HepG2 (cell line): Measurements from ENCODE around the gene VPS11. TPM values are rescaled to one million over a fixed set of nuclear protein-coding genes. Genes with fewer than 3 reads are reported as not detected.

ENCODE experiments used
- ARID5B ChIP-seq: IDR thresholded peaks from 2 replicates; pipeline ENCODE4 v1.4.0; 2020; ENCODE audit warnings: mild to moderate bottlenecking, missing genetic modification reagents
- ASH2L ChIP-seq: fragments of 300-600, 200-600 bp; sonication (generic); IDR thresholded peaks from 2 replicates; pipeline ENCODE4 v1.7.0; 2017; ENCODE audit warnings: low read depth, mild to moderate bottlenecking, moderate library complexity, mixed read lengths, low read length; ENCODE audit not compliant: insufficient read length
- ATF7-NPFF ChIP-seq: sonication (generic); formaldehyde crosslinking; IDR thresholded peaks from 2 replicates; pipeline ENCODE4 v1.8.1; 2023; ENCODE audit warnings: mild to moderate bottlenecking, low read depth, missing genetic modification reagents, moderate library complexity
- BHLHE40 ChIP-seq: IDR thresholded peaks from 2 replicates; pipeline ENCODE4 v1.6.1; 2011; ENCODE audit warnings: low read length, improper control_type of control experiment
- BRD4 ChIP-seq: sonication (generic); formaldehyde crosslinking; IDR thresholded peaks from 2 replicates; pipeline ENCODE4 v1.4.0; 2020; ENCODE audit warnings: missing genetic modification reagents
- CCAR2 ChIP-seq: fragments of 200-400 bp; formaldehyde crosslinking; optimal IDR thresholded peaks from 2 replicates; pipeline ENCODE3; 2018; ENCODE audit warnings: low read depth, mild to moderate bottlenecking, low read length, moderate library complexity
- DR1 ChIP-seq: sonication (generic); formaldehyde crosslinking; IDR thresholded peaks from 2 replicates; pipeline ENCODE4 v1.8.0; 2021; ENCODE audit warnings: mild to moderate bottlenecking, missing genetic modification reagents, inconsistent platforms
- GATA4 ChIP-seq: sonication (generic); IDR thresholded peaks from 2 replicates; pipeline ENCODE4 v1.6.1; 2016; ENCODE audit warnings: antibody characterized with exemption, low read depth, borderline replicate concordance
- MIER2 ChIP-seq: IDR thresholded peaks from 2 replicates; pipeline ENCODE4 v1.6.1; 2016; ENCODE audit warnings: missing biosample characterization, missing genetic modification reagents
- RXRB ChIP-seq: IDR thresholded peaks from 2 replicates; pipeline ENCODE4 v1.6.1; 2016; ENCODE audit warnings: borderline replicate concordance, missing genetic modification reagents, missing compliant biosample characterization
- SKIL ChIP-seq: sonication (generic); formaldehyde crosslinking; IDR thresholded peaks from 2 replicates; pipeline ENCODE4 v1.8.0; 2022; ENCODE audit warnings: missing genetic modification reagents, mild to moderate bottlenecking, moderate library complexity, borderline replicate concordance
- SOX6 ChIP-seq, 2 experiments: fragments of 450-650 bp in 1 of 2; sonication (generic) in 1 of 2; formaldehyde crosslinking in 1 of 2; IDR thresholded peaks; 2 replicates each; pipeline versions ENCODE4 v1.4.0 to v1.6.1; 2017 to 2020; ENCODE audit warnings: antibody characterized with exemption in 1 of 2, mild to moderate bottlenecking in 1 of 2, missing genetic modification reagents in 1 of 2
- TCF12 ChIP-seq, 2 experiments: fragments of 450-650 bp in 1 of 2; sonication (generic) in 1 of 2; formaldehyde crosslinking in 1 of 2; IDR thresholded peaks; 2 replicates each; pipeline versions ENCODE4 v1.6.1 to v1.8.0; 2017 to 2022; ENCODE audit warnings: antibody characterized with exemption in 1 of 2, mild to moderate bottlenecking in 1 of 2, missing genetic modification reagents in 1 of 2, moderate library complexity in 1 of 2
- TEAD2 ChIP-seq: sonication (generic); formaldehyde crosslinking; IDR thresholded peaks from 2 replicates; pipeline ENCODE4 v1.9.0; 2021; ENCODE audit warnings: missing genetic modification reagents
- U2AF1 ChIP-seq: fragments of 200-400 bp; formaldehyde crosslinking; optimal IDR thresholded peaks from 2 replicates; pipeline ENCODE3; 2017; ENCODE audit warnings: mild to moderate bottlenecking, low read depth, low read length
- ZNF326 ChIP-seq: sonication (generic); formaldehyde crosslinking; IDR thresholded peaks from 2 replicates; pipeline ENCODE4 v1.4.0; 2020; ENCODE audit warnings: missing genetic modification reagents, borderline replicate concordance
- ZNF556 ChIP-seq: sonication (generic); formaldehyde crosslinking; IDR thresholded peaks from 2 replicates; pipeline ENCODE4 v1.4.0; 2020; ENCODE audit warnings: mild to moderate bottlenecking, missing genetic modification reagents, borderline replicate concordance
- ZNF580 ChIP-seq: IDR thresholded peaks from 2 replicates; pipeline ENCODE4 v1.6.1; 2016; ENCODE audit warnings: low read depth, borderline replicate concordance
- ZXDC ChIP-seq: sonication (generic); formaldehyde crosslinking; IDR thresholded peaks from 2 replicates; pipeline ENCODE4 v1.5.0; 2020; ENCODE audit warnings: mild to moderate bottlenecking, missing genetic modification reagents
- polyA plus RNA-seq, 8 experiments: library from polyadenylated mRNA; depleted of rRNA in 3 of 8; stranded (reverse) in 7 of 8; unstranded in 1 of 8; fragments of >200 nt; fragmentation: Illumina TruSeq in 4 of 8; extraction: Trizol in 4 of 8; gene quantifications; 2 replicates each; pipeline versions ENCODE4 v1.2.1 to v1.2.3, GENCODE V29; 2011 to 2016; ENCODE audit warnings: low read depth in 4 of 8, missing spikeins in 1 of 8, mixed read lengths in 1 of 8; ENCODE audit not compliant: insufficient read depth in 1 of 8
- total RNA-seq, 5 experiments: library from RNA; depleted of rRNA; stranded (reverse); fragments of >200 nt; fragmentation: Illumina TruSeq; extraction: Trizol; gene quantifications; 2 replicates each; pipeline ENCODE4 v1.2.3, GENCODE V29; 2016; ENCODE audit warnings: low read depth in 1 of 5

VPS11 gene
- total and polyA plus RNA-seq, 2 of the 13 experiments (the other 11 are each of a cell fraction or from before 2014, with no cell fraction given), result 13.7 to 21.6 TPM

GRCh38 chr11:119029340-119030028, 38.1 kb upstream of the VPS11 start (continued):
- TF ChIP-seq ARID5B (CRISPR knock-in tag) (no peak; the same call in 1 of the 2 replicates), ASH2L (no peak), ZNF326 (CRISPR knock-in tag) (no peak), DR1 (CRISPR knock-in tag) (peak; percentile 93), MIER2 (CRISPR knock-in tag) (no peak), GATA4 (no peak), SKIL (CRISPR knock-in tag) (no peak), ZNF580 (CRISPR knock-in tag) (peak; percentile 45; the same call in 1 of the 2 replicates), U2AF1 (no peak), SOX6 (IDR thresholded peaks at IDR 0.05) (no peak), SOX6 (CRISPR knock-in tag; IDR thresholded peaks at IDR 0.05) (peak; percentile 37; the same call in 1 of the 2 replicates), ZXDC (CRISPR knock-in tag) (no peak), CCAR2 (no peak), ZNF556 (CRISPR knock-in tag) (no peak; the same call in 1 of the 2 replicates), ATF7-NPFF (CRISPR knock-in tag) (no peak), RXRB (CRISPR knock-in tag) (no peak; the same call in 1 of the 2 replicates), TEAD2 (no peak), BRD4 (CRISPR knock-in tag) (no peak), BHLHE40 (no peak), TCF12 (IDR thresholded peaks at IDR 0.05) (no peak), TCF12 (CRISPR knock-in tag; IDR thresholded peaks at IDR 0.05) (no peak)
